HepG2 (cell line): ENCODE data around the gene CHST10. TPM values are rescaled to one million over a fixed set of nuclear protein-coding genes. Genes with fewer than 3 reads are reported as not detected.

ENCODE experiments used
- ATAC-seq: fragments of 200-7000 bp; cut with Tn5 transposase; 3 replicates; pipeline ENCODE4 v1.9.1; 2020; ENCODE audit warnings: mild to moderate bottlenecking, moderate library complexity
- BruUV-seq: library from RNA; stranded (reverse); fragments of 400-500 nt; replicated peaks from 2 replicates; lab custom pipeline; 2021; lab: Mats Ljungman, UMichigan
- CTCF ChIA-PET: fragments of 300-600 bp; formaldehyde crosslinking; extraction: SDS; loops from one replicate; lab custom pipeline; 2021; ENCODE audit warnings: low total read pairs, inconsistent platforms, low intra/inter-chr PET ratio; lab: Yijun Ruan, JAX
- POLR2A ChIA-PET: fragments of 350-600 bp; sonication (Branson Sonifier 250); formaldehyde crosslinking; loops from one replicate; lab custom pipeline; 2020; ENCODE audit warnings: antibody characterized with exemption, inconsistent platforms; lab: Yijun Ruan, JAX
- DNase-seq: peaks from one replicate; pipeline ENCODE4 v3.0.0-alpha.2; 2015; ENCODE audit warnings: low spot score
- FAIRE-seq: peaks from 3 replicates; lab custom pipeline; 2011; peaks lifted over from hg19 to GRCh38; lab: Jason Lieb, UNC
- H2AFZ ChIP-seq: one replicate; pipeline ENCODE4 v1.6.1; 2011; ENCODE audit warnings: low read length, inconsistent platforms
- H3K27ac ChIP-seq: fragments of 300-600 bp; 3 replicates; pipeline ENCODE4 v1.8.0; 2011; ENCODE audit warnings: mixed run types, mild to moderate bottlenecking, mixed read lengths, low read length, inconsistent platforms; ENCODE audit not compliant: insufficient read depth; ENCODE audit errors: extremely low read length
- H3K27me3 ChIP-seq, 2 experiments: fragments of 200-600 bp in 1 of 2; 2 replicates in 1 of 2; 3 replicates in 1 of 2; pipeline versions ENCODE4 v1.6.0 to v1.8.0; 2011; ENCODE audit warnings: low read length in 2 of 2, mild to moderate bottlenecking in 2 of 2, moderate library complexity in 2 of 2, inconsistent platforms in 1 of 2; ENCODE audit not compliant: insufficient read depth in 2 of 2, control insufficient read depth in 1 of 2
- H3K36me3 ChIP-seq, 2 experiments: fragments of 200-600 bp in 1 of 2; replicated peaks in 1 of 2; 2 replicates in 1 of 2; 3 replicates in 1 of 2; pipeline versions ENCODE4 v1.5.1 to v1.8.0; 2011; ENCODE audit warnings: low read length in 2 of 2, inconsistent platforms in 1 of 2; ENCODE audit not compliant: insufficient read depth in 2 of 2, control insufficient read depth in 1 of 2
- H3K4me1 ChIP-seq: 2 replicates; pipeline ENCODE4 v1.5.1; 2012; ENCODE audit warnings: low read length, inconsistent platforms; ENCODE audit not compliant: insufficient read depth
- H3K4me2 ChIP-seq: 2 replicates; pipeline ENCODE4 v1.6.0; 2011; ENCODE audit warnings: low read depth, low read length, inconsistent platforms
- H3K4me3 ChIP-seq, 3 experiments: fragments of 200-600 bp in 1 of 3; sonication (generic), shearing (Covaris generic) in 1 of 3; replicated peaks in 1 of 3; 2 replicates each; pipeline ENCODE4 v1.5.1; 2011 to 2016; ENCODE audit warnings: low read length in 3 of 3, inconsistent platforms in 2 of 3, low read depth in 2 of 3, mild to moderate bottlenecking in 2 of 3, control low read depth in 1 of 3, mixed read lengths in 1 of 3; ENCODE audit not compliant: insufficient read depth in 1 of 3
- H3K79me2 ChIP-seq: one replicate; pipeline ENCODE4 v1.6.1; 2011; ENCODE audit warnings: low read length, inconsistent platforms; ENCODE audit not compliant: insufficient read depth
- H3K9ac ChIP-seq: 2 replicates; pipeline ENCODE4 v1.6.0; 2011; ENCODE audit warnings: mild to moderate bottlenecking, low read depth, low read length, inconsistent platforms; ENCODE audit not compliant: insufficient read depth
- H3K9me3 ChIP-seq: 2 replicates; pipeline ENCODE4 v1.5.1; 2012; ENCODE audit warnings: mild to moderate bottlenecking, low read length
- H4K20me1 ChIP-seq: 2 replicates; pipeline ENCODE4 v1.6.0; 2011; ENCODE audit warnings: inconsistent platforms, mild to moderate bottlenecking, low read length, moderate library complexity; ENCODE audit not compliant: insufficient read depth
- CBX5 ChIP-seq: sonication (generic); formaldehyde crosslinking; IDR thresholded peaks from 2 replicates; pipeline ENCODE4 v1.4.0; 2020; ENCODE audit warnings: missing genetic modification reagents, borderline replicate concordance
- GABPA ChIP-seq, 2 experiments: IDR thresholded peaks; 2 replicates each; pipeline ENCODE4 v1.6.1; 2011 to 2016; ENCODE audit warnings: low read depth in 2 of 2, low read length in 1 of 2, missing biosample characterization in 1 of 2, missing genetic modification characterization in 1 of 2
- HDAC1 ChIP-seq: sonication (generic); formaldehyde crosslinking; IDR thresholded peaks from 2 replicates; pipeline ENCODE4 v1.5.1; 2020; ENCODE audit warnings: mild to moderate bottlenecking, missing genetic modification reagents
- LCORL ChIP-seq, 2 experiments: fragments of 450-650 bp in 1 of 2; sonication (generic) in 1 of 2; formaldehyde crosslinking in 1 of 2; IDR thresholded peaks; 2 replicates each; pipeline versions ENCODE4 v1.5.0 to v1.6.1; 2017 to 2020; ENCODE audit warnings: antibody characterized with exemption in 1 of 2, missing genetic modification reagents in 1 of 2
- MYNN ChIP-seq: sonication (generic); formaldehyde crosslinking; IDR thresholded peaks from 2 replicates; pipeline ENCODE4 v1.4.0; 2020; ENCODE audit warnings: mild to moderate bottlenecking, low read depth, missing genetic modification reagents
- REXO4 ChIP-seq: sonication (generic); formaldehyde crosslinking; IDR thresholded peaks from 2 replicates; pipeline ENCODE4 v1.8.0; 2022; ENCODE audit warnings: missing genetic modification reagents, mild to moderate bottlenecking, borderline replicate concordance
- RFX5 ChIP-seq: IDR thresholded peaks from 2 replicates; pipeline ENCODE4 v1.6.1; 2011; ENCODE audit warnings: low read depth, low read length, improper control_type of control experiment
- SMYD3 ChIP-seq: sonication (generic); formaldehyde crosslinking; IDR thresholded peaks from 2 replicates; pipeline ENCODE4 v1.8.1; 2023; ENCODE audit warnings: mild to moderate bottlenecking, missing genetic modification reagents
- STAG1 ChIP-seq: sonication (generic); formaldehyde crosslinking; IDR thresholded peaks from 2 replicates; pipeline ENCODE4 v1.4.0; 2020; ENCODE audit warnings: missing genetic modification reagents
- THAP9 ChIP-seq: sonication (generic); formaldehyde crosslinking; IDR thresholded peaks from 2 replicates; pipeline ENCODE4; 2020; ENCODE audit warnings: missing genetic modification reagents, mild to moderate bottlenecking, borderline replicate concordance
- ZFAT ChIP-seq: sonication (generic); formaldehyde crosslinking; conservative IDR thresholded peaks from 2 replicates; pipeline ENCODE4 v1.8.1; 2023; ENCODE audit warnings: missing genetic modification reagents, inconsistent platforms
- ZNF510 ChIP-seq: sonication (generic); formaldehyde crosslinking; IDR thresholded peaks from 2 replicates; pipeline ENCODE4 v1.4.0; 2020; ENCODE audit warnings: low read depth, mild to moderate bottlenecking, missing genetic modification reagents
- ZNF629 ChIP-seq: sonication (generic); formaldehyde crosslinking; conservative IDR thresholded peaks from 2 replicates; pipeline ENCODE4 v1.5.0; 2020; ENCODE audit warnings: missing genetic modification reagents
- ZNF710 ChIP-seq: sonication (generic); formaldehyde crosslinking; IDR thresholded peaks from 2 replicates; pipeline ENCODE4 v1.5.0; 2020; ENCODE audit warnings: mild to moderate bottlenecking, missing genetic modification reagents, borderline replicate concordance
- ZNF747 ChIP-seq: sonication (generic); formaldehyde crosslinking; IDR thresholded peaks from 2 replicates; pipeline ENCODE4 v1.8.1; 2023; ENCODE audit warnings: missing genetic modification reagents, mild to moderate bottlenecking, borderline replicate concordance
- WGBS: methylation state at CpG from one replicate; pipeline ENCODE4 v1.1.6; 2017; ENCODE audit warnings: low lambda C conversion rate; 5-methylcytosine and 5-hydroxymethylcytosine counted together
- in situ Hi-C: cut with HindIII; loops from 2 replicates; pipeline ENCODE4 v1.10.0; 2017; ENCODE audit warnings: low pct_unique_long_range_greater_than_20kb; ENCODE audit not compliant: extremely low pct_ligation_motif_present
- intact Hi-C: fragments of 100-400 bp; cut with micrococcal nuclease; formaldehyde crosslinking; loops from one replicate; pipeline ENCODE4 v1.10.0; 2022; ENCODE audit not compliant: unreplicated experiment
- polyA plus RNA-seq, 8 experiments: library from polyadenylated mRNA; depleted of rRNA in 3 of 8; stranded (reverse) in 7 of 8; unstranded in 1 of 8; fragments of >200 nt; fragmentation: Illumina TruSeq in 4 of 8; extraction: Trizol in 4 of 8; gene quantifications; 2 replicates each; pipeline versions ENCODE4 v1.2.1 to v1.2.3, GENCODE V29; 2011 to 2016; ENCODE audit warnings: low read depth in 4 of 8, missing spikeins in 1 of 8, mixed read lengths in 1 of 8; ENCODE audit not compliant: insufficient read depth in 1 of 8
- total RNA-seq, 5 experiments: library from RNA; depleted of rRNA; stranded (reverse); fragments of >200 nt; fragmentation: Illumina TruSeq; extraction: Trizol; gene quantifications; 2 replicates each; pipeline ENCODE4 v1.2.3, GENCODE V29; 2016; ENCODE audit warnings: low read depth in 1 of 5
- TF ChIP-seq, protein P1 (sequence below): IDR thresholded peaks from 2 replicates; pipeline ENCODE4 v1.6.1; 2018; ENCODE audit warnings: missing genetic modification reagents

Gene CHST10
- total and polyA plus RNA-seq, 2 of the 13 experiments (the other 11 are each of a cell fraction or from before 2014, with no cell fraction given): 10.5 to 14.2 TPM

DNA sequence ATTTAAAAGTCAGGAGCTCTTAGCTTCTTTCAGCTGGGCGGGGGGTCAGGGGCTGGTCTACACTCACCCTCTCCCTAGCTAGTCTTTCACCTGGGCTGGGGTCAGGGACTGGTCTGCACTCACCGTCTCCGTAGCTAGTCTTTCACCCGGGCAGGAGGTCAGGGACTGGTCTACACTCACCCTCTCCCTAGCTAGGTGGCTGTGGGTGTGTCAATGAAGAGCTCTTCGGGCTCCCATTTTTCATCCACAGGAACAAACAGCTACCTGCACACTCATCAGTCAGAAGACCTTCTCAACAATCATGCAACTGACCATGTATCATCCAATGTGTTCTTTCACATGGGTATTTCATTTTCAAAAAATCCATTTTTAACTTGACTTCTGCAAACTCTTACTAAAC is 8.0 kb downstream of the CHST10 start:
- no TSS peak for BruUV-seq
- POLR2A ChIA-PET: no interaction called here
- Histone ChIP-seq H2AFZ (no peak overlapping the region), H3K27me3 (no peaks in the 10 kb centered on the region), H3K4me2 (no peak overlapping the region), H3K36me3 (peaks cover 14 to 34% of the 10 kb centered on the region in 2 experiments), H3K4me3 (no peak overlapping the region), H3K27ac (no peak overlapping the region), H3K9me3 (no peaks in the 10 kb centered on the region), H3K4me1 (no peaks in the 10 kb centered on the region), H4K20me1 (no peaks in the 10 kb centered on the region), H3K79me2 (no peaks in the 10 kb centered on the region), H3K9ac (no peak overlapping the region)
- no peak for DNase-seq
- in situ Hi-C loops (no loop called here), intact Hi-C loops (no loop called here)
- TF ChIP-seq, protein P1, sequence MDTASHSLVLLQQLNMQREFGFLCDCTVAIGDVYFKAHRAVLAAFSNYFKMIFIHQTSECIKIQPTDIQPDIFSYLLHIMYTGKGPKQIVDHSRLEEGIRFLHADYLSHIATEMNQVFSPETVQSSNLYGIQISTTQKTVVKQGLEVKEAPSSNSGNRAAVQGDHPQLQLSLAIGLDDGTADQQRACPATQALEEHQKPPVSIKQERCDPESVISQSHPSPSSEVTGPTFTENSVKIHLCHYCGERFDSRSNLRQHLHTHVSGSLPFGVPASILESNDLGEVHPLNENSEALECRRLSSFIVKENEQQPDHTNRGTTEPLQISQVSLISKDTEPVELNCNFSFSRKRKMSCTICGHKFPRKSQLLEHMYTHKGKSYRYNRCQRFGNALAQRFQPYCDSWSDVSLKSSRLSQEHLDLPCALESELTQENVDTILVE (CRISPR knock-in tag): no peak
- TF ChIP-seq LCORL (IDR thresholded peaks at IDR 0.05) (no peak), LCORL (CRISPR knock-in tag; IDR thresholded peaks at IDR 0.05) (no peak), SMYD3 (CRISPR knock-in tag) (no peak), MYNN (CRISPR knock-in tag) (no peak), ZNF710 (CRISPR knock-in tag) (no peak), GABPA (IDR thresholded peaks at IDR 0.05; ENCODE audit: low read depth, low read length) (no peak), GABPA (CRISPR knock-in tag; IDR thresholded peaks at IDR 0.05; ENCODE audit: low read depth) (no peak), HDAC1 (CRISPR knock-in tag) (no peak), THAP9 (CRISPR knock-in tag) (no peak), RFX5 (no peak), ZNF510 (CRISPR knock-in tag) (no peak), ZNF747 (CRISPR knock-in tag) (no peak), REXO4 (CRISPR knock-in tag) (no peak), CBX5 (CRISPR knock-in tag) (no peak), ZFAT (CRISPR knock-in tag) (no peak), ZNF629 (CRISPR knock-in tag) (no peak), STAG1 (CRISPR knock-in tag) (no peak)
- FAIRE-seq: no peak
- 95% methylated on average over 5 of the region's 5 CpGs for WGBS
- CTCF ChIA-PET: no interaction called here
- ATAC-seq: no peak
